ENCODE data around the gene PLEKHG4.

The PLEKHG4 gene

DNA sequence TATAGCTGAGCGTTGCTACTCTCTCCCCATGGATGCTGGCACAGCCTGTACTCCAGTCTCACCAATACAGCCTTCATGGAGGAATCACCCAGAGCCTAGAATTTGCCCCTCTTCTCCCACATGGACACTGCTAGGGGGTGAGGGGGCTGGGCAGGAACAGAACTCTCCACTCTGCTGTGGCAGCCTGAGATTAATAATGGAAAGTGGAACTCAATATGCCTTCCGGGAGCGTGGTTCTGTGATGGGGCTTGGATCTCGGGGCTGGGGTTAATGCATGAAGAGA is 29.3 kb upstream of the PLEKHG4 start:
- TF ChIP-seq, protein P1, sequence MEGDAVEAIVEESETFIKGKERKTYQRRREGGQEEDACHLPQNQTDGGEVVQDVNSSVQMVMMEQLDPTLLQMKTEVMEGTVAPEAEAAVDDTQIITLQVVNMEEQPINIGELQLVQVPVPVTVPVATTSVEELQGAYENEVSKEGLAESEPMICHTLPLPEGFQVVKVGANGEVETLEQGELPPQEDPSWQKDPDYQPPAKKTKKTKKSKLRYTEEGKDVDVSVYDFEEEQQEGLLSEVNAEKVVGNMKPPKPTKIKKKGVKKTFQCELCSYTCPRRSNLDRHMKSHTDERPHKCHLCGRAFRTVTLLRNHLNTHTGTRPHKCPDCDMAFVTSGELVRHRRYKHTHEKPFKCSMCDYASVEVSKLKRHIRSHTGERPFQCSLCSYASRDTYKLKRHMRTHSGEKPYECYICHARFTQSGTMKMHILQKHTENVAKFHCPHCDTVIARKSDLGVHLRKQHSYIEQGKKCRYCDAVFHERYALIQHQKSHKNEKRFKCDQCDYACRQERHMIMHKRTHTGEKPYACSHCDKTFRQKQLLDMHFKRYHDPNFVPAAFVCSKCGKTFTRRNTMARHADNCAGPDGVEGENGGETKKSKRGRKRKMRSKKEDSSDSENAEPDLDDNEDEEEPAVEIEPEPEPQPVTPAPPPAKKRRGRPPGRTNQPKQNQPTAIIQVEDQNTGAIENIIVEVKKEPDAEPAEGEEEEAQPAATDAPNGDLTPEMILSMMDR (IDR thresholded peaks at IDR 0.05; ENCODE audit: insufficient read depth, missing control alignments) = no peak
- no peak for FAIRE-seq
- DNase-seq (ENCODE audit: insufficient read length, low spot score) = no peak

DNA sequence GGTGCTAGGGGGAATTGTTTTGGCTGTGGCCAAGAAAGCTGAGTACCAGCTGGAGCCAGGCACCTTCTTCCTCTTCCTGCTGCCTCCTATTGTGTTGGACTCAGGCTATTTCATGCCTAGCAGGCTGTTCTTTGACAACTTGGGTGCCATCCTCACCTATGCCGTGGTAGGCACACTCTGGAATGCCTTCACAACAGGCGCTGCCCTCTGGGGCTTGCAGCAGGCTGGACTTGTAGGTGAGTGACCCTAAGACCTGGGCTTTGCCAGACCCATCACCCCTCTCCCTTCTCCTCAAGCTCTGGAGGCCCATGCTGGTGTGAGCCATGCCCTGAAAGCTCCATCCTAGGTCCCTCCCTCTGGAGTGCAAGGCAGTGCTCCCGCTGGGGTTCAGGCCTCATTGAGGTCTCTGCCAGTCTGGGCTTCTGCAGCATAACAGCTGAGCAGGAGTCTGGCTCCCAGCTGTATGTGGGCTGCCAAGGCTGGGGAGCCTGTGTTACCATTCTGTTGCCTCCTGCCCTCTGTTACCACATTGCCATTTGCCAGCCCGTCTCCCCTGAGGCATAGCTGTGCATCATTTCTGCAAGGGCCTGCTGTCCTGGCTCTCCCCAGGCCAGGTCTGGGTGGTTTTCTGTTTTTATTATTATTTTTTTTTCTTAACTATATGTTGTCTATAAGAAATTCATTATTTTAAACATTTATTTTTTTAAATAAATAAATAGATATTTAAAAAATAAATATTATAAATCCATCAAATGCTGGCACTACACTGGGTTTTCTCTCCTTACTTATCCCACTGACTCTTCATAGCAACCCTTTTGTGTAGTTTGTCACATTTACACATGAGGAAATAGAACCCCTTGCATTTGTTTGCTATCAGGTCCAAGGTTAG is 26.5 kb upstream of the PLEKHG4 start:
- FAIRE-seq (no peak), DNase-seq (ENCODE audit: insufficient read length, low spot score) (no peak)
- TF ChIP-seq, protein P1 (IDR thresholded peaks at IDR 0.05; ENCODE audit: insufficient read depth, missing control alignments) = no peak

DNA sequence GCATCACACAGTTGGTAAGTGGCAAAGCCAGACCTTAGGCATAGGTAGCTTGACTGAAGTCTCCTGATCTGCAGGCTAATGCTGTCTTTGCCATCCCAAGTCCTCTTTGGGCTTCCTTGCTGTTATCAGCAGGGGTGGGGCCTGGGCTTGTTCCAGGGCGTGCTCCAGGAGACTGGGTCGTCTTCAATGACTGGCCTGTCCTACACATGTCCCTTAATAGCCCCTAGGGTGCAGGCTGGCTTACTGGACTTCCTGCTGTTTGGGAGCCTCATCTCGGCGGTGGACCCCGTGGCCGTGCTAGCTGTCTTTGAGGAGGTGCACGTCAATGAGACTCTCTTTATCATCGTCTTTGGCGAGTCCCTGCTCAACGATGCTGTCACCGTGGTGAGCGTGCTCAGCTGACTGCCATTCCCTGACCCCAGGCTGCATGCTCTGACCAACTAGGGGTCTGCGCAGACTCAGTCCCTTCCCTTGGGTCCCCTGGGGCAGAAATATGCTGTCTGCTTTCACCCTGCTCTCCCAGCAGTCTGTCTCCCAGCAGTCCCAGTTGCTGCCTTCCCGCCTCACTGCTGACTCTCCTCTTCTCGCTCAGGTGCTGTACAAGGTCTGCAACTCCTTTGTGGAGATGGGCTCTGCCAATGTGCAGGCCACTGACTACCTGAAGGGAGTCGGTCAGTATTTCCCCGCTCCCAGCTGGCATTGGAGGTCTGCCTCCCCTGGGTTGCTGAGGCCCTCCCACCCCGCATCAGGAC is 24.4 kb upstream of the PLEKHG4 start:
- TF ChIP-seq, protein P1 (IDR thresholded peaks at IDR 0.05; ENCODE audit: insufficient read depth, missing control alignments) = no peak
- DNase-seq (ENCODE audit: insufficient read length, low spot score) (no peak), FAIRE-seq (no peak)

DNA sequence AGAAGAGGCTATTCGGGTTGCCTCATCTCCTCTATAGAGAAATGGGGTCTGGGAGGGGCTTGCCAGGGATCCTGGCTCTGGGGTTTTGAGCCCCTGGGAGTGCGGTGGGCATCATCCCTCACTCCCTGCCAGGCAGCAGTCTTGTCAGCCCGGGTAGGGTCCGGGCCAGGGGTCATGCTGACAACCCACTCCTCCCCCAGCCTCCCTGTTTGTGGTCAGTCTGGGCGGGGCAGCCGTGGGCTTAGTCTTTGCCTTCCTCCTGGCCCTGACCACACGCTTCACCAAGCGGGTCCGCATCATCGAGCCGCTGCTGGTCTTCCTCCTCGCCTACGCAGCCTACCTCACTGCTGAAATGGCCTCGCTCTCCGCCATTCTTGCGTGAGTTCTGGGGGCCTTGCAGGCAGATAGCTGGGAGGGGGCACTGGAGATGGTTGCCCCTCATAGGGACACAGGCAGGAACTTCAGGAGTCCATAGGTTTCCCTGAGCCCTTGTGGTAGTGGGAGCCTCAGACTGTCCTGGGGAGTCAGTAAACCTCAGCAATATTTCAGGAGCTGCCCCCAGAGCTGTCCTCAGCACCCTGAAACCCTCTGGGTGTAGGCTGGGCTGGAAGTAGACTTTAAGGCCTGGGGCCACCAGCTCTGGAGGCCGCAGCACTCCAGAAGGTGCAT is 23.6 kb upstream of the PLEKHG4 start:
- FAIRE-seq (no peak), DNase-seq (ENCODE audit: insufficient read length, low spot score) (no peak)
- TF ChIP-seq, protein P1 (IDR thresholded peaks at IDR 0.05; ENCODE audit: insufficient read depth, missing control alignments) = no peak

DNA sequence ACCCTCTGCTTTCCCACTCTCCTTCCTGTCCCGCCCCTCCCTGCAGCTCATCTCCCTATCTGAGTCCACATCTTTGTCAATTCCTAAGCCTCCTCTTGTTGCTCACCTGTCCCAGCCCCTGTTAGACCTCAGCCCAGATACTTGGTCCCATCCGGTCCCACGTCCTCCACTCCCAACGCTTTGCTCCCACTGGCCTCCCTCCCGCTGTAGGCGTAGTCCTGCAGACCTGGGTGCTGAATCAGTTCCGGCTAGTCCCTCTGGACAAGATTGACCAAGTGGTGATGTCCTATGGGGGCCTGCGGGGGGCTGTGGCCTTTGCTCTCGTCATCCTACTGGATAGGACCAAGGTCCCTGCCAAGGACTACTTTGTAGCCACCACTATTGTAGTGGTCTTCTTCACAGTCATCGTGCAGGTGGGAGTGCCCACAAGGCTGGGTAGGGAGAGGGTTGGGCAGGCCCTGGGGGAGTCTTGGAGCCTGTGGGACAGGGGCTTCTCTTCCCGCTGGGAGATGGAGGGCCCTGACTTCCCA is 22.6 kb upstream of the PLEKHG4 start:
- FAIRE-seq (no peak), DNase-seq (ENCODE audit: insufficient read length, low spot score) (no peak)
- TF ChIP-seq, protein P1 (IDR thresholded peaks at IDR 0.05; ENCODE audit: insufficient read depth, missing control alignments) = no peak

DNA sequence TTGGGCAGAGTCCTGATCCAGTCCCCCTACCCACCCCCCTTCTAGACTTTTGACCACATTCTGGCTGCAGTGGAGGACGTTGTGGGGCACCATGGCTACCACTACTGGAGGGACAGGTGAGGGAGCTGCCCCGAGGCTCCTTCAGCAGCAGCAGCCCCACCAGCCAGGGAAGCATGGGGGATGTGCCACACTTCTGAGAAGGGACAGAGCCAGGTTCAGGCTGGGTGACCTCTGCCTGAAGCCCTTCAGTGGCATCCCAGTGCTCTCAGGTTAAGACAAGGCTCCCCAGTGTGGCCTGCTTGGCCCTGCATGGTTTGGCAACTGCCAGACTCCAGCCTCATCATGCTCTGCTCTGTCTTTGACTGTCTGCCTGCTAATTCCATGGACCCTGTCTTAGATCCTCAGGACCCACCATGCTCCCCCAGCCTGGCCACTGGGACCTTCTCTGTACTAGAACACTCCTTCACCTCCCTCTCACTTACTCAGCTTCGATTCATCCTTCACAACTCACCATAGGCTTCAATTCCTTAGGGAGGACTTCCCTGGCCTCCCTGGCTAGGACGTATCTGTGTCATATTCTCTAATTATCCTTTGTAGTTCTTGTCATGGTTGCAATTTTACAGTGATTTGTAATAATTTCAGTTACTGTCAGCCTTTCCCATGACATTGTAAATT is 21.7 kb upstream of the PLEKHG4 start:
- FAIRE-seq = no peak
- no peak for DNase-seq (ENCODE audit: insufficient read length, low spot score)
- TF ChIP-seq, protein P1 (IDR thresholded peaks at IDR 0.05; ENCODE audit: insufficient read depth, missing control alignments) = no peak

Data from D721Med (cell line).